Measurements from ENCODE around the gene PCMT1. TPM values are rescaled to one million over a fixed set of nuclear protein-coding genes. Genes with fewer than 3 reads are reported as not detected.
A peak's percentile ranks its signal among the peaks of the same experiment; 100 is the strongest.

The PCMT1 gene
- total and polyA plus RNA-seq, 2 of the 13 experiments (the other 11 are each of a cell fraction or from before 2014, with no cell fraction given) = 112 to 169 TPM

DNA sequence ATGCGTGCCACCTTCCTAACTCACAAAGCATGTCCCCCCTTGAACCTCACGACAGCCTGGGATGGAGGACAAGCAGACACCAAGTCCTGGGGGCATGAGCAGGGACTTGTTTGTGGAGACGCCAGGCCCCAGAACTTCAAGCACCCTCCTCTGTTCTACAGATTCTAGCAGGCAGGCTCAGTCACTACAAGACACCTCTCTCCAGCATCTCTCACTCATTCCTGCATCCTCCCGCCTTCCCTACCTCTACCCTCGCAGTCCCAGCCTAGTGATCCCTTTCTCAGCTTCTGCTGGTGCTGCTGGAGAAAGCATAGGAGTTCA is 110.9 kb downstream of the PCMT1 start:
- Histone ChIP-seq H3K27me3 (ENCODE audit: control insufficient read depth in 1 of 2, insufficient read depth in 2 of 2, low read length in 2 of 2) (no peaks in the 10 kb centered on the region), H4K20me1 (ENCODE audit: insufficient read depth, low read length) (peaks cover 16% of the 10 kb centered on the region; the same call in 1 of the 2 replicates), H2AFZ (ENCODE audit: low read length) (no peak overlapping the region), H3K4me2 (ENCODE audit: low read depth, low read length) (peak overlapping the region; percentile 88), H3K4me3 (replicated peaks in 1 of 3; ENCODE audit: insufficient read depth in 1 of 3, low read depth in 2 of 3, low read length in 3 of 3) (peak overlapping the region; percentile 47 to 93 (median 66)), H3K79me2 (ENCODE audit: insufficient read depth, low read length) (peaks cover 36% of the 10 kb centered on the region), H3K27ac (ENCODE audit: extremely low read length, insufficient read depth, low read length) (peak overlapping the region; percentile 88), H3K36me3 (replicated peaks in 1 of 2; ENCODE audit: control insufficient read depth in 1 of 2, insufficient read depth in 2 of 2, low read length in 2 of 2) (no peaks in the 10 kb centered on the region), H3K9me3 (ENCODE audit: low read length) (no peaks in the 10 kb centered on the region), H3K4me1 (ENCODE audit: insufficient read depth, low read length) (peaks cover 61% of the 10 kb centered on the region), H3K9ac (ENCODE audit: insufficient read depth, low read depth, low read length) (peak overlapping the region; percentile 76)
- CTCF ChIA-PET (ENCODE audit: low intra/inter-chr PET ratio, low total read pairs) = no interaction called here
- 7% methylated on average over 5 of the region's 5 CpGs for WGBS (ENCODE audit: low lambda C conversion rate)
- ATAC-seq (no peak), FAIRE-seq (no peak), DNase-seq (ENCODE audit: low spot score) (no peak)
- intact Hi-C loops (cut with micrococcal nuclease; ENCODE audit: unreplicated experiment) = loop anchor here (1.0 to 5.0 kb wide), 3 partner anchors 13 to 113 kb away; partner anchors contain the start of genes NUP43 and PCMT1
- POLR2A ChIA-PET = interaction anchor here (7.4 kb wide), 1 partner anchor 14 kb away, joined by 56 read pairs; no protein-coding TSS in a partner anchor
- in situ Hi-C loops (cut with HindIII; ENCODE audit: extremely low pct_ligation_motif_present, low pct_unique_long_range_greater_than_20kb) = no loop called here
- no TSS peak for BruUV-seq (replicated peaks)
- TF ChIP-seq HES4 (CRISPR knock-in tag; IDR thresholded peaks at IDR 0.05; ENCODE audit: borderline replicate concordance) (0 out of 2 replicates have a peak, but pooled peaks have one; percentile 10), ZNF451 (CRISPR knock-in tag; IDR thresholded peaks at IDR 0.05) (0 out of 2 replicates have a peak, but pooled peaks have one; percentile 32), ZNF121 (CRISPR knock-in tag; IDR thresholded peaks at IDR 0.05) (no peak), ARID3A (IDR thresholded peaks at IDR 0.05; ENCODE audit: low read depth, low read length) (0 out of 2 replicates have a peak, but pooled peaks have one; percentile 9), JARID2 (CRISPR knock-in tag; IDR thresholded peaks at IDR 0.05; ENCODE audit: insufficient replicate concordance) (peak; percentile 29), NFE2L2 (IDR thresholded peaks at IDR 0.05; ENCODE audit: low read length) (0 out of 2 replicates have a peak, but pooled peaks have one; percentile 0), TGIF2 (CRISPR knock-in tag; IDR thresholded peaks at IDR 0.05) (no peak; the same call in 1 of the 2 replicates), RAD21 (CRISPR knock-in tag; IDR thresholded peaks at IDR 0.05) (peak; percentile 50; the same call in 1 of the 2 replicates), SPEN (CRISPR knock-in tag; IDR thresholded peaks at IDR 0.05; ENCODE audit: low read depth) (0 out of 2 replicates have a peak, but pooled peaks have one; percentile 3), KDM1A (CRISPR knock-in tag; IDR thresholded peaks at IDR 0.05) (no peak), LRRFIP1 (CRISPR knock-in tag; conservative IDR thresholded peaks at IDR 0.05) (no peak)
- TF ChIP-seq, protein P1, sequence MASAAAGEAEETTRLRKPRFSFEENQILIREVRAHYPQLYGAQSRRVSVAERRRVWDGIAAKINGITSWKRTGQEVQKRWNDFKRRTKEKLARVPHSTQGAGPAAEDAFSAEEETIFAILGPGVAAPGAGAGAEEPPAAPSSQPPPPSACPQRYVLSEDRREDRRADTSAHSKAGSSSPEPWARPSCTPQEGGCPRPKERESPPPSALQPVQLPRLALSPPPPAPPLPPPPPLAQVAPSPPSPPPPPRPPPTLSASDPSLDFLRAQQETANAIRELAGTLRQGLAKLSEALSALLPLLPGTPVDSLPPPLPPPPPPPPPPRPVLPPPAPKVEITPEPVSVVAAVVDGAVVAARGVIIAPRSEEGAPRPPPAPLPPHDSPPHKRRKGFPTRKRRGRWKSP (CRISPR knock-in tag; IDR thresholded peaks at IDR 0.05) = peak; percentile 33; the same call in 1 of the 2 replicates
- TF ChIP-seq, protein P2, sequence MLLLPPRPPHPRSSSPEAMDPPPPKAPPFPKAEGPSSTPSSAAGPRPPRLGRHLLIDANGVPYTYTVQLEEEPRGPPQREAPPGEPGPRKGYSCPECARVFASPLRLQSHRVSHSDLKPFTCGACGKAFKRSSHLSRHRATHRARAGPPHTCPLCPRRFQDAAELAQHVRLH (CRISPR knock-in tag; IDR thresholded peaks at IDR 0.05; ENCODE audit: borderline replicate concordance, low read depth) = 0 out of 2 replicates have a peak, but pooled peaks have one; percentile 17
- TF ChIP-seq, protein P3, sequence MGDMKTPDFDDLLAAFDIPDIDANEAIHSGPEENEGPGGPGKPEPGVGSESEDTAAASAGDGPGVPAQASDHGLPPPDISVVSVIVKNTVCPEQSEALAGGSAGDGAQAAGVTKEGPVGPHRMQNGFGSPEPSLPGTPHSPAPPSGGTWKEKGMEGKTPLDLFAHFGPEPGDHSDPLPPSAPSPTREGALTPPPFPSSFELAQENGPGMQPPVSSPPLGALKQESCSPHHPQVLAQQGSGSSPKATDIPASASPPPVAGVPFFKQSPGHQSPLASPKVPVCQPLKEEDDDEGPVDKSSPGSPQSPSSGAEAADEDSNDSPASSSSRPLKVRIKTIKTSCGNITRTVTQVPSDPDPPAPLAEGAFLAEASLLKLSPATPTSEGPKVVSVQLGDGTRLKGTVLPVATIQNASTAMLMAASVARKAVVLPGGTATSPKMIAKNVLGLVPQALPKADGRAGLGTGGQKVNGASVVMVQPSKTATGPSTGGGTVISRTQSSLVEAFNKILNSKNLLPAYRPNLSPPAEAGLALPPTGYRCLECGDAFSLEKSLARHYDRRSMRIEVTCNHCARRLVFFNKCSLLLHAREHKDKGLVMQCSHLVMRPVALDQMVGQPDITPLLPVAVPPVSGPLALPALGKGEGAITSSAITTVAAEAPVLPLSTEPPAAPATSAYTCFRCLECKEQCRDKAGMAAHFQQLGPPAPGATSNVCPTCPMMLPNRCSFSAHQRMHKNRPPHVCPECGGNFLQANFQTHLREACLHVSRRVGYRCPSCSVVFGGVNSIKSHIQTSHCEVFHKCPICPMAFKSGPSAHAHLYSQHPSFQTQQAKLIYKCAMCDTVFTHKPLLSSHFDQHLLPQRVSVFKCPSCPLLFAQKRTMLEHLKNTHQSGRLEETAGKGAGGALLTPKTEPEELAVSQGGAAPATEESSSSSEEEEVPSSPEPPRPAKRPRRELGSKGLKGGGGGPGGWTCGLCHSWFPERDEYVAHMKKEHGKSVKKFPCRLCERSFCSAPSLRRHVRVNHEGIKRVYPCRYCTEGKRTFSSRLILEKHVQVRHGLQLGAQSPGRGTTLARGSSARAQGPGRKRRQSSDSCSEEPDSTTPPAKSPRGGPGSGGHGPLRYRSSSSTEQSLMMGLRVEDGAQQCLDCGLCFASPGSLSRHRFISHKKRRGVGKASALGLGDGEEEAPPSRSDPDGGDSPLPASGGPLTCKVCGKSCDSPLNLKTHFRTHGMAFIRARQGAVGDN (CRISPR knock-in tag; IDR thresholded peaks at IDR 0.05) = peak; percentile 30; the same call in 1 of the 2 replicates
